ENCODE results near the gene RASSF5.

- TF ChIP-seq POLR2A (IDR thresholded peaks at IDR 0.05) = no peak
- no peak for TF ChIP-seq CTCF (IDR thresholded peaks at IDR 0.05)
These were observed 39.4 kb upstream of the RASSF5 start for GRCh38 chr1:206467915-206468314.
